Measurements from ENCODE around the gene FGD2.

The FGD2 gene, protein sequence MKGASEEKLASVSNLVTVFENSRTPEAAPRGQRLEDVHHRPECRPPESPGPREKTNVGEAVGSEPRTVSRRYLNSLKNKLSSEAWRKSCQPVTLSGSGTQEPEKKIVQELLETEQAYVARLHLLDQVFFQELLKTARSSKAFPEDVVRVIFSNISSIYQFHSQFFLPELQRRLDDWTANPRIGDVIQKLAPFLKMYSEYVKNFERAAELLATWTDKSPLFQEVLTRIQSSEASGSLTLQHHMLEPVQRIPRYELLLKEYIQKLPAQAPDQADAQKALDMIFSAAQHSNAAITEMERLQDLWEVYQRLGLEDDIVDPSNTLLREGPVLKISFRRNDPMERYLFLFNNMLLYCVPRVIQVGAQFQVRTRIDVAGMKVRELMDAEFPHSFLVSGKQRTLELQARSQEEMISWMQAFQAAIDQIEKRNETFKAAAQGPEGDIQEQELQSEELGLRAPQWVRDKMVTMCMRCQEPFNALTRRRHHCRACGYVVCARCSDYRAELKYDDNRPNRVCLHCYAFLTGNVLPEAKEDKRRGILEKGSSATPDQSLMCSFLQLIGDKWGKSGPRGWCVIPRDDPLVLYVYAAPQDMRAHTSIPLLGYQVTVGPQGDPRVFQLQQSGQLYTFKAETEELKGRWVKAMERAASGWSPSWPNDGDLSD

GRCh38 chr6:37005061-37005810 lies at the start of gene FGD2:
FGD2 (plus strand) TSS chr6:37005655; CDS start chr6:37005818, 163 bp downstream.
- no peak for DNase-seq

DNA sequence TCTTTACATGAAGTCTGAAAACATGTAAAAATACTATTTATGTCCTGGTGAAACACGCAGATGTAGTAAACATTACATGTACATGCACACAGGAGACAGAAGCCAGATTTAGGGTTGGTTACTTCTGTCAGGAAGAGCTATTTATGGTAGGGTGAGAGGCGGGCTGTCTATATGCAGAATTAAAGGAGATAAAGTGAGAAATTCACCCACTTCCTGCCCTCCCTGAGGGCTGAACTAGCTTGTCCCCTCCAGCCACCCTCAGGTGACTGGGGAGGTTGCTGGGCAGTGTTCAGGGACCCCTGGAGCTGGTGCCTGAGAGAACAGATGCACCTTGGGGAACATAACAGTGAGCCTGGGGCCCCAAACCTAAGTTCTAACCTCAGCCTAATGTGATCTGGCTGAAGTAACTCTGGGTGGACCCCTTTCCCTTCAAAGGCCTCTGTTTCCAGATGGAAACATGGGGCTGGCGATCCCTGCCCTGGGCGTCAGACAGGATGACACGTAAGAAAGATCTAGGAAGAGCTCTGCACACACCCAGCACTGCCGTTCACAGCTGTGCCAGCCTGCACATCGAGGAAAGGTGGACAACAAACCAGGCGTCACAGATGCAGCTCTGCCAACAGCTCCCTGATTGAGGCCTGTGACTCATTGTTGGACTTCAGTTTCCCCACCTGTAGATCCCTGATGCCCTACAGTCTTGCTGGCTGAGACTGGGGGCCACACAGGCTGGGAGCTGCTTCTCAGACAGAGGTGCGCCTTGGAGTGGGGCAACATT lies 49.6 kb upstream of the FGD2 start:
- DNase-seq, result no peak

- DNase-seq, result no peak
Measured at GRCh38 chr6:36956446-36956820, 49.0 kb upstream of the FGD2 start.

- no peak for DNase-seq
Measured at GRCh38 chr6:36957773-36958271, 47.6 kb upstream of the FGD2 start.

- DNase-seq, result no peak
Measured at GRCh38 chr6:36958775-36959554, 46.5 kb upstream of the FGD2 start.

DNA sequence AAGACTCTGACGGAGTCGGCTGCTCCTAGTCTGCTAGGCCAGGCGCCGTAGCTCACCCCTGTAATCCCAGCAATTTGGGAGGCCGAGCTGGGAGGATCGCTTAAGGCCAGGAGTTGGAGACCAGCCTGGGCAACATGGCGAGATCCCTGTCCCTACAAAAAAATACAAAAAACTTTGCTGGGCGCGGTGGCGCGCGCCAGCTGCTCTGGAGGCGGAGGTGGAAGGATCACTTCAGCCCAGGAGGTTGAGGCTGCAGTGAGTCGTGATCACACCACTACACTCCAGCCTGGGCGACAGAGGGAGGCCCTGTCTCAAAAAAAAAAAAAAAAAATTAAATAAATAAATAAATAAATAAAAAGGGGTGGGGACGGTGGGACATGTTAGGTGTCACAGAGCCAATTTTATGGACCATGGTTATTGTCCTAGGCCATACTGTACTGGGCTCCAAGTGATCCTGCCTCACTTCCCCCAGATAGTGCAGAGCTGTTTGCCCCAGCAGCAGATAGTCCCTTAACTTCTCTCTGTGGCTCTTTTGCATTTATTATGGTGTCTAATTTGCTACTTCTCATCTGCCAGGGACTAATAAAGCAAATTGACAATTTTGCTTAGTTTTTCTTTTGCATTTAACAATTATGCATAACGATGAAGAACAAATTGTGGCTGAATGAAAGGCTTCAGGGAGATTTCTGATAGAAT lies 45.8 kb upstream of the FGD2 start:
- DNase-seq, result no peak

- no peak for DNase-seq
Measured at GRCh38 chr6:36961441-36962435, 43.7 kb upstream of the FGD2 start.

- peak; percentile 89 for DNase-seq
Measured at GRCh38 chr6:36962874-36963273, 42.6 kb upstream of the FGD2 start.

DNA sequence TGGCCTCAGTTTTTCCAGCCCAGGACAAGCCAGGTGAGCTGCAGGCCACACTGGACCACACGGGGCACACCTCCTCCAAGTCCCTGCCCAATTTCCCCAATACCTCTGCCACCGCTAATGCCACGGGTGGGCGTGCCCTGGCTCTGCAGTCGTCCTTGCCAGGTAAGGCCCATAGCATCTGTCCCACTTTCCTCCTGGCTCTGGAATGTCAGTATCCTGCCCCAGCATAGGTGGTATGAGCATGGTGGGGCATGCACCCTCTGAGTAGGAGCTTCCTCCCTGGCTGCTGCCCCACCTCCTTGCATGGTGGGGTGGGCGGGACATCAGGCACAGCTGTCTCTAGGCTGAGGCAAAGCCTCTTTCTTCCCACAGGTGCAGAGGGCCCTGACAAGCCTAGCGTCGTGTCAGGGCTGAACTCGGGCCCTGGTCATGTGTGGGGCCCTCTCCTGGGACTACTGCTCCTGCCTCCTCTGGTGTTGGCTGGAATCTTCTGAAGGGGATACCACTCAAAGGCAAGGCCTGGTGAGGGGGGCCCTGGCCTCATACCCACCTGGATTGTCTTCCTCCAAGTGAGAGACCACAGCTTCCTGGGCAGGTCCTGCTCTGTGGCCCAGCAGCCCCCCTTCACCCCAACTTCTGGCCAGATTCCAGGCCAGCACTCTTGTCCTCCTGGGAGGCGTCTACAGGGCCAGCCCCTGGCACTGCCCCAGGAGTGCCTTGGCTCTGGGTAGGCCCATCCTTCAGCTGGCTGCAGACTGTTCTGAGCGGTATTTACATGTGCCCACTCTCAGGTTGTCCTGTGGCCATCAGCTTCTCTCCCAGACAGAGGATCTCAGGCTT lies 41.8 kb upstream of the FGD2 start:
- no peak for DNase-seq

GRCh38 chr6:36964349-36964748 lies 41.1 kb upstream of the FGD2 start:
- DNase-seq, result no peak

DNA sequence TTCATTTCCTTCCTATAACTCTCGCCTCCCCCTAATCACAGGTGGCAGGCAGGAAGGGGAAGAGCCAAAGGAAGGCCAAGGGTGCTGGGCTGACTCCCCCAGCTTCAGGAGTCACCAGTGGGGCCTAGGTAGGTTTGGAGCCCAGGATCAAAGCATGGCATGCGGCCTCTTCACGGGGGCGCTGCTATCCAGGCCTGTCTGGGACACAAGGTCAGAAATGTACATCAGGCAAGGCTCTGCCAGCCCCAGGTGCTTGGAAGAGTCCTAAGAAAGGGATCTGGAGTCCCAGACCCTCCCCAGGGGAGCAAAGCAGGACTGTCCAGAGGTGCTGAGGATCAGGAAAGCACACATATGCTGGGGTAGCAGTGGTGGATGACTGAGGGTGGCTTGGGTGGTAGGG lies 40.5 kb upstream of the FGD2 start:
- no peak for DNase-seq

- no peak for DNase-seq
Measured at GRCh38 chr6:36967301-36967700, 38.2 kb upstream of the FGD2 start.

DNA sequence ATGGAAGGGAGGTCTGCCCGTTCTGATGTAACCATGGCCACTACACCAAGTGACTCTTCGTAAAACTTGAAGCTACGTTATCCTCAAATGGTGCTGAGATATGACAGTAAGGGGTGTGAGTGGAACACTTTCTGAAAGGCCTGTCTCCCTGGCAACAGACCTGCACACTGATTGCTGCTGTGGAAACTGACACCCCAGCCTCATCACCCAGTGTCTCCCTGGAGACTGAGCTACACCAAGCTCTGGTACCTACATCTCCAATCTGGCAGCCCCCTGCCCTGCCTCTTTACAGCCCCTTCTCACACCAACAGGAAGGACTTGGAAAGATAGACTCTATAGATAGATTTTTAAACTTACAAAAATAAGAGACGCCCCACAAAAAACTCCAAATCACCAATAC lies 37.7 kb upstream of the FGD2 start:
- DNase-seq, result no peak

DNA sequence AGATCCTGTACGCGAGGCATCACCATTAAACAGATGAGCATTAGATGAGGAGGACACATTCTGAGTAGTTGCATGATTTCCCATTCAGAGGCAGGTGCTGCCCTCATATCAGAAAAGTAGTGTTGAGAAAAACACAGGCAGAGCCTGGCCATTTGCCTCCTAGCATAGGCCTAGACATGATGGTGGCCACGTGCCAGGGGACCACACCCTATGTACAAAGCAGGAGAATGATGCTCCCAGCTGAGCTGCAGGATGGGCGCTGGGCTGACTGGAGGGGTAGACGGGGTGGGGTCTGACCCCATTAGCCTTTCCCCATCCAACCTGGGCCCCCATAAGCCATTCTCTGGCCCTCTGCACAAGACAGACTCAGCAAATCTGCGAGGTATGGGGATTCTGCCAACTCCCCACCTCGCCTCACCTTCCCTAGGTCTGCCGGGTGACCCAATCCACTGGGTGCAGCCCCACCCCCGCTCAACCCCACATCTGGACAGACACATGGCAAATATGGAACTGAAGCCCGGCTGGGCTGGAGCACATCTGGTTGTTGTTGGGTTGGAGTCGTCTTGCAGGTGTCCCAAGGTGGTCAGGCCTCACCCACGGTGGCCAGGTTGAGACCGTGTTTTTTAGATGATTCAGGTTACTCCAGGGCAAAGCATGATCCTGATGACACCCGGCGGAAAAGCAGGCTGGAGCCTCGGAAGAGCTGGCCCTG lies 37.0 kb upstream of the FGD2 start:
- DNase-seq, result no peak

GRCh38 chr6:36969240-36969691 lies 36.2 kb upstream of the FGD2 start:
- DNase-seq, result no peak

DNA sequence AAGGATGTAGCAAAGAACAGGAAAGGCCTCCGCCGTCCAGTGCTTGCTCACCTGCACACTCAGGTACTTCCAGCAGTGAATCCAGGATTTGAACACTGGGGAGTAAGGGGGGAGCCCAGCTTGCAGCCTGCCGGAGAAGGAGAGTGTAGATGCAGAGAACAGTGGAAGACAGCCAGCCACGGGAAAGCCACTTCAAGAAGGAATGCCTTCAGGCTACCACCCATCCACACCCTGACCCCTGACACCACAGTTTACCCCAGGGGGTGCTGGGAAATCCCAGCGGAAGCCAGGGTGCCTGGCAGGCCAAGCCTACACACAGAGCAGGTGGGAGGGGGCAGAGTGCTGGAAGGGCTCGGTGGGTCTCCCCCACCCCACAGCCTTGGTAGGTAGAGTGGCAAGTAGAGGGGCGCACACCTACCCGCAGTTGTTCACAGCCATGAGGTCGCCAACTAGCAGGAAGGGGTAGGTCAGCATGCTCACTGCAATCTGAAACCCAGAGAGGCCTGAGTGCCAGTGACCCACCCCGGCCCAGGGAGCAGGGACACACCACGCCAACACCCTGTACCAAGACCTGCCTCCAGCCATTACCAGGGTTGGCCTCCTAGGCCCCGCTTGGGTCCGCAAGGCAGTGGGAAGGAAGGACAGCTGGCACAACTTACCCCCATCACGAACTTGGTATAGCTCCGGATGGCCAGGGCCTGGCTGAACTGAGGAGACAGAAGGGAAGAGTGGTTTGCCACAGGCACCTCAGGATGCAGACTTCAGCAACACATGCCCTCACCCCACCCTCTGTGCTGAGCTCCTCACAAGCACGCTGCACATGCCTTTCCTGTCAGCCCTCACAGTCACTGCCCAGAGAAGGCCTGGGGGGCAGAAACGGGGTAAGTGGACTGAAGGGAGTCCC lies 35.2 kb upstream of the FGD2 start:
- DNase-seq, result no peak

Measured in activated CD4-positive, alpha-beta T cell treated with anti-CD3 and anti-CD28 coated beads, Interleukin-10, Interleukin-2, amounts not matched to agents 100 ng/mL and 50 ng/mL, durations not matched to agents 16 hours and 8 hours (primary cell).